OCI-LY3 (cell line): ENCODE results near the gene ZNF280C.

Experiments
- CTCF ChIP-seq: fragments of 200-600, 300-600 bp; sonication (generic); IDR thresholded peaks from 2 replicates; pipeline ENCODE4 v1.5.1; 2014; ENCODE audit warnings: antibody characterized with exemption, low read length, low read depth
- EZH2phosphoT487 ChIP-seq: fragments of 200-600 bp; shearing (Covaris generic); IDR thresholded peaks from 2 replicates; pipeline ENCODE4 v1.6.1; 2018; ENCODE audit warnings: antibody characterized with exemption, mixed run types, low read depth

GRCh38 chrX:130251671-130252070 is 17.0 kb downstream of the ZNF280C start:
- TF ChIP-seq CTCF (no peak), EZH2phosphoT487 (no peak)
